HCT116 (cell line): Measurements from ENCODE around the gene CFAP46. TPM values are rescaled to one million over a fixed set of nuclear protein-coding genes. Genes with fewer than 3 reads are reported as not detected.

ENCODE experiments used
- ATAC-seq: fragments of 200-7000 bp; cut with Tn5 transposase; 2 replicates; pipeline ENCODE4 v1.9.1; 2020; ENCODE audit warnings: mild to moderate bottlenecking, moderate library complexity
- BruUV-seq: library from RNA; stranded (reverse); fragments of 400-500 nt; replicated peaks from 2 replicates; lab custom pipeline; 2021; lab: Mats Ljungman, UMichigan
- CTCF ChIA-PET: fragments of 300-600 bp; sonication (Branson Sonifier 250); formaldehyde crosslinking; loops from one replicate; lab custom pipeline; 2021; ENCODE audit warnings: antibody characterized with exemption; lab: Charles Lee
- POLR2A ChIA-PET: fragments of 300-600, 350-600 bp; sonication (Branson Sonifier 250); formaldehyde crosslinking; loops from one replicate; lab custom pipeline; 2021; ENCODE audit warnings: antibody characterized with exemption; lab: Charles Lee
- RAD21 ChIA-PET, 2 experiments: fragments of 300-600 bp; sonication (Branson Sonifier 250); formaldehyde crosslinking; loops; one replicate each; lab custom pipeline; 2023; ENCODE audit warnings: low total read pairs in 2 of 2; ENCODE audit not compliant: uncharacterized antibody in 2 of 2, unreplicated experiment in 2 of 2, low non-redundant PET in 1 of 2; lab: Charles Lee
- DNase-seq: peaks from one replicate; pipeline ENCODE4 v3.0.0-alpha.2; 2010; ENCODE audit warnings: low read depth, low spot score
- H2AFZ ChIP-seq: fragments of 200-600 bp; shearing (Covaris generic), sonication (generic); 2 replicates; pipeline ENCODE4 v1.6.1; 2017; ENCODE audit warnings: low read depth, mixed run types, mixed read lengths, antibody characterized with exemption, low read length; ENCODE audit not compliant: poor library complexity, severe bottlenecking
- H3K27ac ChIP-seq: 2 replicates; pipeline ENCODE4 v1.5.1; 2012; ENCODE audit warnings: low read depth, low read length
- H3K27me3 ChIP-seq: fragments of 200-600 bp; sonication (generic); 2 replicates; pipeline ENCODE4 v1.6.1; 2016; ENCODE audit warnings: mixed run types, low read length, mixed read lengths; ENCODE audit not compliant: insufficient read depth
- H3K36me3 ChIP-seq, 2 experiments: fragments of 200-500 bp in 1 of 2; fragments of 200-600 bp in 1 of 2; sonication (Bioruptor generic) in 1 of 2; sonication (generic) in 1 of 2; 2 replicates each; pipeline versions ENCODE4 v1.5.1 to v1.6.1; 2014 to 2016; ENCODE audit warnings: low read length in 2 of 2, inconsistent platforms in 1 of 2, mixed read lengths in 1 of 2, mixed run types in 1 of 2; ENCODE audit not compliant: insufficient read depth in 2 of 2, control insufficient read depth in 1 of 2
- H3K4me1 ChIP-seq, 2 experiments: fragments of 200-600 bp in 1 of 2; sonication (generic) in 1 of 2; 2 replicates each; pipeline versions ENCODE4 v1.5.1 to v1.6.1; 2012 to 2017; ENCODE audit warnings: low read length in 2 of 2, inconsistent platforms in 1 of 2, mild to moderate bottlenecking in 1 of 2, mixed read lengths in 1 of 2, mixed run types in 1 of 2, moderate library complexity in 1 of 2; ENCODE audit not compliant: insufficient read depth in 2 of 2, control insufficient read depth in 1 of 2
- H3K4me2 ChIP-seq: fragments of 200-600 bp; sonication (generic); 2 replicates; pipeline ENCODE4 v1.6.1; 2017; ENCODE audit warnings: mixed run types, low read length, mixed read lengths
- H3K4me3 ChIP-seq, 2 experiments: fragments of 200-600 bp in 1 of 2; sonication (generic) in 1 of 2; replicated peaks in 1 of 2; 2 replicates each; pipeline ENCODE4 v1.5.1; 2011 to 2016; ENCODE audit warnings: low read length in 2 of 2, control low read depth in 1 of 2, low read depth in 1 of 2, mild to moderate bottlenecking in 1 of 2, mixed read lengths in 1 of 2, mixed run types in 1 of 2
- H3K79me2 ChIP-seq: fragments of 200-600 bp; sonication (generic); 2 replicates; pipeline ENCODE4 v1.6.1; 2017; ENCODE audit warnings: mild to moderate bottlenecking, mixed run types, low read length, moderate library complexity, mixed read lengths; ENCODE audit not compliant: insufficient read depth
- H3K9ac ChIP-seq: fragments of 200-600 bp; sonication (generic); 2 replicates; pipeline ENCODE4 v1.6.1; 2016; ENCODE audit warnings: low read length, mixed read lengths
- H3K9me2 ChIP-seq: fragments of 200-600 bp; sonication (generic), shearing (Covaris generic); 2 replicates; pipeline ENCODE4 v1.6.1; 2017; ENCODE audit warnings: mixed run types, mild to moderate bottlenecking, moderate library complexity; ENCODE audit not compliant: insufficient read depth
- H3K9me3 ChIP-seq, 2 experiments: fragments of 200-500 bp in 1 of 2; fragments of 200-600 bp in 1 of 2; sonication (Bioruptor generic) in 1 of 2; sonication (generic) in 1 of 2; 2 replicates each; pipeline ENCODE4 v1.6.1; 2014 to 2017; ENCODE audit warnings: low read length in 2 of 2, mixed read lengths in 2 of 2, inconsistent platforms in 1 of 2, low read depth in 1 of 2, mild to moderate bottlenecking in 1 of 2, mixed run types in 1 of 2, moderate library complexity in 1 of 2; ENCODE audit not compliant: control insufficient read depth in 1 of 2, insufficient read depth in 1 of 2
- H4K20me1 ChIP-seq: fragments of 200-600 bp; sonication (generic), shearing (Covaris generic); 2 replicates; pipeline ENCODE4 v1.6.1; 2017; ENCODE audit warnings: mixed run types, mild to moderate bottlenecking, moderate library complexity; ENCODE audit not compliant: insufficient read depth
- CEBPB ChIP-seq: IDR thresholded peaks from 2 replicates; pipeline ENCODE4 v1.6.1; 2012; ENCODE audit warnings: low read depth
- intact Hi-C: fragments of 100-400 bp; cut with micrococcal nuclease; formaldehyde crosslinking; loops from 2 replicates; pipeline ENCODE4 v1.10.0; 2022
- total RNA-seq: library from RNA; stranded (reverse); gene quantifications from one replicate; pipeline ENCODE4 v1.2.1, GENCODE V29; 2021; ENCODE audit not compliant: unreplicated experiment
- TF ChIP-seq, protein P1 (sequence below), 3 experiments: fragments of 200-600 bp in 1 of 3; sonication (generic) in 1 of 3; IDR thresholded peaks in 2 of 3; conservative IDR thresholded peaks in 1 of 3; 2 replicates each; pipeline ENCODE4 v1.5.1; 2012 to 2017; ENCODE audit warnings: low read depth in 2 of 3, low read length in 2 of 3, antibody characterized with exemption in 1 of 3, borderline replicate concordance in 1 of 3, control low read depth in 1 of 3, mild to moderate bottlenecking in 1 of 3, mixed read lengths in 1 of 3, mixed run types in 1 of 3, moderate library complexity in 1 of 3; ENCODE audit not compliant: insufficient read depth in 1 of 3
- TF ChIP-seq, protein P2 (sequence below): IDR thresholded peaks from 2 replicates; pipeline ENCODE4 v1.6.1; 2012; ENCODE audit warnings: low read depth

The CFAP46 gene
- total RNA-seq, 1 experiment from 2014 or later: 1.4 TPM

GRCh38 chr10:132768346-132769248 lies 173.8 kb downstream of the CFAP46 start:
- H3K79me2 ChIP-seq: no peaks in the 10 kb centered on the region
- no peaks in the 10 kb centered on the region for H3K36me3 ChIP-seq
- no peak overlapping the region for H3K9ac ChIP-seq
- no peak overlapping the region for H2AFZ ChIP-seq
- H3K27ac ChIP-seq: no peak overlapping the region
- no TSS peak for BruUV-seq
- no peaks in the 10 kb centered on the region for H3K9me2 ChIP-seq
- no peak overlapping the region for H3K4me3 ChIP-seq
- ChIA-PET RAD21 (no interaction called here), POLR2A (no interaction called here), CTCF (no interaction called here)
- no peak overlapping the region for H3K4me2 ChIP-seq
- H3K9me3 ChIP-seq: no peaks in the 10 kb centered on the region
- H3K27me3 ChIP-seq: no peaks in the 10 kb centered on the region
- ATAC-seq (no peak), DNase-seq (no peak)
- H4K20me1 ChIP-seq: no peaks in the 10 kb centered on the region
- TF ChIP-seq, protein P1, sequence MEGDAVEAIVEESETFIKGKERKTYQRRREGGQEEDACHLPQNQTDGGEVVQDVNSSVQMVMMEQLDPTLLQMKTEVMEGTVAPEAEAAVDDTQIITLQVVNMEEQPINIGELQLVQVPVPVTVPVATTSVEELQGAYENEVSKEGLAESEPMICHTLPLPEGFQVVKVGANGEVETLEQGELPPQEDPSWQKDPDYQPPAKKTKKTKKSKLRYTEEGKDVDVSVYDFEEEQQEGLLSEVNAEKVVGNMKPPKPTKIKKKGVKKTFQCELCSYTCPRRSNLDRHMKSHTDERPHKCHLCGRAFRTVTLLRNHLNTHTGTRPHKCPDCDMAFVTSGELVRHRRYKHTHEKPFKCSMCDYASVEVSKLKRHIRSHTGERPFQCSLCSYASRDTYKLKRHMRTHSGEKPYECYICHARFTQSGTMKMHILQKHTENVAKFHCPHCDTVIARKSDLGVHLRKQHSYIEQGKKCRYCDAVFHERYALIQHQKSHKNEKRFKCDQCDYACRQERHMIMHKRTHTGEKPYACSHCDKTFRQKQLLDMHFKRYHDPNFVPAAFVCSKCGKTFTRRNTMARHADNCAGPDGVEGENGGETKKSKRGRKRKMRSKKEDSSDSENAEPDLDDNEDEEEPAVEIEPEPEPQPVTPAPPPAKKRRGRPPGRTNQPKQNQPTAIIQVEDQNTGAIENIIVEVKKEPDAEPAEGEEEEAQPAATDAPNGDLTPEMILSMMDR (IDR thresholded peaks at IDR 0.05 in 2 of 3, conservative IDR thresholded peaks at IDR 0.05 in 1 of 3; ENCODE audit: borderline replicate concordance in 1 of 3, insufficient read depth in 1 of 3, low read depth in 2 of 3, low read length in 2 of 3): no peak
- no peak for TF ChIP-seq CEBPB
- TF ChIP-seq, protein P2, sequence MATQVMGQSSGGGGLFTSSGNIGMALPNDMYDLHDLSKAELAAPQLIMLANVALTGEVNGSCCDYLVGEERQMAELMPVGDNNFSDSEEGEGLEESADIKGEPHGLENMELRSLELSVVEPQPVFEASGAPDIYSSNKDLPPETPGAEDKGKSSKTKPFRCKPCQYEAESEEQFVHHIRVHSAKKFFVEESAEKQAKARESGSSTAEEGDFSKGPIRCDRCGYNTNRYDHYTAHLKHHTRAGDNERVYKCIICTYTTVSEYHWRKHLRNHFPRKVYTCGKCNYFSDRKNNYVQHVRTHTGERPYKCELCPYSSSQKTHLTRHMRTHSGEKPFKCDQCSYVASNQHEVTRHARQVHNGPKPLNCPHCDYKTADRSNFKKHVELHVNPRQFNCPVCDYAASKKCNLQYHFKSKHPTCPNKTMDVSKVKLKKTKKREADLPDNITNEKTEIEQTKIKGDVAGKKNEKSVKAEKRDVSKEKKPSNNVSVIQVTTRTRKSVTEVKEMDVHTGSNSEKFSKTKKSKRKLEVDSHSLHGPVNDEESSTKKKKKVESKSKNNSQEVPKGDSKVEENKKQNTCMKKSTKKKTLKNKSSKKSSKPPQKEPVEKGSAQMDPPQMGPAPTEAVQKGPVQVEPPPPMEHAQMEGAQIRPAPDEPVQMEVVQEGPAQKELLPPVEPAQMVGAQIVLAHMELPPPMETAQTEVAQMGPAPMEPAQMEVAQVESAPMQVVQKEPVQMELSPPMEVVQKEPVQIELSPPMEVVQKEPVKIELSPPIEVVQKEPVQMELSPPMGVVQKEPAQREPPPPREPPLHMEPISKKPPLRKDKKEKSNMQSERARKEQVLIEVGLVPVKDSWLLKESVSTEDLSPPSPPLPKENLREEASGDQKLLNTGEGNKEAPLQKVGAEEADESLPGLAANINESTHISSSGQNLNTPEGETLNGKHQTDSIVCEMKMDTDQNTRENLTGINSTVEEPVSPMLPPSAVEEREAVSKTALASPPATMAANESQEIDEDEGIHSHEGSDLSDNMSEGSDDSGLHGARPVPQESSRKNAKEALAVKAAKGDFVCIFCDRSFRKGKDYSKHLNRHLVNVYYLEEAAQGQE: no peak
- TF ChIP-seq, all 23 proteins: peak for 0
- intact Hi-C loops: no loop called here
- no peaks in the 10 kb centered on the region for H3K4me1 ChIP-seq
